ENCODE data around the gene TXNRD1.

Gene TXNRD1

GRCh38 chr12:104374806-104375205 lies 159.2 kb downstream of the TXNRD1 start:
- no peak for ATAC-seq
- TF ChIP-seq ESRRG (CRISPR knock-in tag; IDR thresholded peaks at IDR 0.05) (no peak), PPARA (CRISPR knock-in tag; IDR thresholded peaks at IDR 0.05; ENCODE audit: borderline replicate concordance) (no peak), ARNTL (CRISPR knock-in tag; IDR thresholded peaks at IDR 0.05; ENCODE audit: borderline replicate concordance, low read depth) (no peak), ZC3H10 (CRISPR knock-in tag; IDR thresholded peaks at IDR 0.05) (no peak), TCF4 (CRISPR knock-in tag; IDR thresholded peaks at IDR 0.05; ENCODE audit: borderline replicate concordance) (no peak), ZNF70 (CRISPR knock-in tag; IDR thresholded peaks at IDR 0.05) (no peak), TOX (CRISPR knock-in tag; IDR thresholded peaks at IDR 0.05; ENCODE audit: borderline replicate concordance) (no peak), OSR1 (CRISPR knock-in tag; IDR thresholded peaks at IDR 0.05) (no peak)
- TF ChIP-seq, protein P1, sequence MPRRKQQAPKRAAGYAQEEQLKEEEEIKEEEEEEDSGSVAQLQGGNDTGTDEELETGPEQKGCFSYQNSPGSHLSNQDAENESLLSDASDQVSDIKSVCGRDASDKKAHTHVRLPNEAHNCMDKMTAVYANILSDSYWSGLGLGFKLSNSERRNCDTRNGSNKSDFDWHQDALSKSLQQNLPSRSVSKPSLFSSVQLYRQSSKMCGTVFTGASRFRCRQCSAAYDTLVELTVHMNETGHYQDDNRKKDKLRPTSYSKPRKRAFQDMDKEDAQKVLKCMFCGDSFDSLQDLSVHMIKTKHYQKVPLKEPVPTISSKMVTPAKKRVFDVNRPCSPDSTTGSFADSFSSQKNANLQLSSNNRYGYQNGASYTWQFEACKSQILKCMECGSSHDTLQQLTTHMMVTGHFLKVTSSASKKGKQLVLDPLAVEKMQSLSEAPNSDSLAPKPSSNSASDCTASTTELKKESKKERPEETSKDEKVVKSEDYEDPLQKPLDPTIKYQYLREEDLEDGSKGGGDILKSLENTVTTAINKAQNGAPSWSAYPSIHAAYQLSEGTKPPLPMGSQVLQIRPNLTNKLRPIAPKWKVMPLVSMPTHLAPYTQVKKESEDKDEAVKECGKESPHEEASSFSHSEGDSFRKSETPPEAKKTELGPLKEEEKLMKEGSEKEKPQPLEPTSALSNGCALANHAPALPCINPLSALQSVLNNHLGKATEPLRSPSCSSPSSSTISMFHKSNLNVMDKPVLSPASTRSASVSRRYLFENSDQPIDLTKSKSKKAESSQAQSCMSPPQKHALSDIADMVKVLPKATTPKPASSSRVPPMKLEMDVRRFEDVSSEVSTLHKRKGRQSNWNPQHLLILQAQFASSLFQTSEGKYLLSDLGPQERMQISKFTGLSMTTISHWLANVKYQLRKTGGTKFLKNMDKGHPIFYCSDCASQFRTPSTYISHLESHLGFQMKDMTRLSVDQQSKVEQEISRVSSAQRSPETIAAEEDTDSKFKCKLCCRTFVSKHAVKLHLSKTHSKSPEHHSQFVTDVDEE (CRISPR knock-in tag; IDR thresholded peaks at IDR 0.05), result no peak
- TF ChIP-seq, protein P2, sequence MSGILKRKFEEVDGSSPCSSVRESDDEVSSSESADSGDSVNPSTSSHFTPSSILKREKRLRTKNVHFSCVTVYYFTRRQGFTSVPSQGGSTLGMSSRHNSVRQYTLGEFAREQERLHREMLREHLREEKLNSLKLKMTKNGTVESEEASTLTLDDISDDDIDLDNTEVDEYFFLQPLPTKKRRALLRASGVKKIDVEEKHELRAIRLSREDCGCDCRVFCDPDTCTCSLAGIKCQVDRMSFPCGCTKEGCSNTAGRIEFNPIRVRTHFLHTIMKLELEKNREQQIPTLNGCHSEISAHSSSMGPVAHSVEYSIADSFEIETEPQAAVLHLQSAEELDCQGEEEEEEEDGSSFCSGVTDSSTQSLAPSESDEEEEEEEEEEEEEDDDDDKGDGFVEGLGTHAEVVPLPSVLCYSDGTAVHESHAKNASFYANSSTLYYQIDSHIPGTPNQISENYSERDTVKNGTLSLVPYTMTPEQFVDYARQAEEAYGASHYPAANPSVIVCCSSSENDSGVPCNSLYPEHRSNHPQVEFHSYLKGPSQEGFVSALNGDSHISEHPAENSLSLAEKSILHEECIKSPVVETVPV (CRISPR knock-in tag; IDR thresholded peaks at IDR 0.05), result no peak

- ATAC-seq, result no peak
- no peak for TF ChIP-seq ZFP30 (CRISPR knock-in tag; IDR thresholded peaks at IDR 0.05)
- TF ChIP-seq, protein P1 (CRISPR knock-in tag; IDR thresholded peaks at IDR 0.05), result no peak
- no peak for TF ChIP-seq ZNF8 (CRISPR knock-in tag; IDR thresholded peaks at IDR 0.05)
- TF ChIP-seq PPARA (CRISPR knock-in tag; IDR thresholded peaks at IDR 0.05; ENCODE audit: borderline replicate concordance), result no peak
- no peak for TF ChIP-seq SNAI2 (CRISPR knock-in tag; IDR thresholded peaks at IDR 0.05)
- no peak for TF ChIP-seq ZFP3 (CRISPR knock-in tag; IDR thresholded peaks at IDR 0.05)
- TF ChIP-seq ARNTL (CRISPR knock-in tag; IDR thresholded peaks at IDR 0.05; ENCODE audit: borderline replicate concordance, low read depth), result no peak
- no peak for TF ChIP-seq CSDC2 (CRISPR knock-in tag; IDR thresholded peaks at IDR 0.05)
Measured at GRCh38 chr12:104375775-104376174, 160.2 kb downstream of the TXNRD1 start.

DNA sequence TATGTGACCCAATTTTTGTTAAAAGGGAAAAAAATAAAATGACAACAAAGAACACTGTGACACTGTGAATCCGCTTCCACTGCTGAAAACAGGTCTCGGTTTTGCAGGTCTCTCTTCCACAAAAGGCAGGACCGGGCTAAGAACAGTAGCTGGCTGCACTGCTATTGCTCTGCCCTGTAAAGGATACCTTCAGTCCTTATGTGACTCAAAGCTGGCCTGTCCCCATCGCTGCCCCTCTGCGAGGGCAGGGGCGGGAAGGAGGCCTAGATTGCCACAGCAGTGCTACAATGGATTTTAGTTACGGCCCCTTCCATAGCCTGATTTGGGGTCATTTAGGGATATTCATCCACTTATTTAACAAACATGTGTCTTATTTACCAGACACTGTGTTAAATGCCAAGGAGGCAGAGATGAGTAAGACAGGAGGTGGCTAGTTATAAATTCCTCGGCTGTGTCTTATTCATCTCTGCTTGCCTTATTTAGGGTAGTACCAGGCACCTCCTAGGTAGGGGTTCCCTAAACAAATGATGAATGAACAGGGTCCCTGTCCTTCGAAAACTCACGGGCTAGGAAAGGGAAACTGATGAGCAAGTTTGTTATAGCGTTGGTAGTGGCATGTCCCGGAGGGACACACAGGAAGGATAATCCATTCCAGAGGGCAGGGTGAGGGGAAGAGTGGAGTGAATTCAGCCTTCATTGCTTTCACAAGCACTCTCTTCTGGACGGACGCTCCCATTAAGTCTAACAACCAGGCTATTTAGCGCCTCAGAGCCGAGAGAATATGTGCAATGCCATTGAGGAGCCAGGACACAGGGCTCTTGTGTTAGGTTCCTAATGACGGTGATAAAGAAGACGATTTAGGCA lies 161.3 kb downstream of the TXNRD1 start:
- no peak for TF ChIP-seq ZFP30 (CRISPR knock-in tag; IDR thresholded peaks at IDR 0.05)
- TF ChIP-seq CSDC2 (CRISPR knock-in tag; IDR thresholded peaks at IDR 0.05), result no peak
- TF ChIP-seq POU6F1 (CRISPR knock-in tag; IDR thresholded peaks at IDR 0.05; ENCODE audit: borderline replicate concordance, low read depth), result no peak
- TF ChIP-seq ISL1 (CRISPR knock-in tag; IDR thresholded peaks at IDR 0.05), result no peak
- TF ChIP-seq ZNF565 (CRISPR knock-in tag; conservative IDR thresholded peaks at IDR 0.05; ENCODE audit: low read depth), result no peak
- peak; percentile 62 for ATAC-seq

- ATAC-seq, result no peak
- TF ChIP-seq, protein P3, sequence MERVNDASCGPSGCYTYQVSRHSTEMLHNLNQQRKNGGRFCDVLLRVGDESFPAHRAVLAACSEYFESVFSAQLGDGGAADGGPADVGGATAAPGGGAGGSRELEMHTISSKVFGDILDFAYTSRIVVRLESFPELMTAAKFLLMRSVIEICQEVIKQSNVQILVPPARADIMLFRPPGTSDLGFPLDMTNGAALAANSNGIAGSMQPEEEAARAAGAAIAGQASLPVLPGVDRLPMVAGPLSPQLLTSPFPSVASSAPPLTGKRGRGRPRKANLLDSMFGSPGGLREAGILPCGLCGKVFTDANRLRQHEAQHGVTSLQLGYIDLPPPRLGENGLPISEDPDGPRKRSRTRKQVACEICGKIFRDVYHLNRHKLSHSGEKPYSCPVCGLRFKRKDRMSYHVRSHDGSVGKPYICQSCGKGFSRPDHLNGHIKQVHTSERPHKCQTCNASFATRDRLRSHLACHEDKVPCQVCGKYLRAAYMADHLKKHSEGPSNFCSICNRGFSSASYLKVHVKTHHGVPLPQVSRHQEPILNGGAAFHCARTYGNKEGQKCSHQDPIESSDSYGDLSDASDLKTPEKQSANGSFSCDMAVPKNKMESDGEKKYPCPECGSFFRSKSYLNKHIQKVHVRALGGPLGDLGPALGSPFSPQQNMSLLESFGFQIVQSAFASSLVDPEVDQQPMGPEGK (CRISPR knock-in tag; IDR thresholded peaks at IDR 0.05; ENCODE audit: borderline replicate concordance), result no peak
Measured at GRCh38 chr12:104377514-104377812, 161.9 kb downstream of the TXNRD1 start.

Data from SK-N-SH treated with all-trans-retinoic acid at 6 μM for 48 hours (cell line).